Loucy (cell line): ENCODE measurements around the gene ZNF804A.

ENCODE experiments used
- H2AFZ ChIP-seq: fragments of 200-600 bp; sonication (generic); 2 replicates; pipeline ENCODE4 v1.6.0; 2016; ENCODE audit warnings: antibody characterized with exemption, mild to moderate bottlenecking, low read length, moderate library complexity
- H3F3A ChIP-seq: fragments of 200-600 bp; 2 replicates; pipeline ENCODE4 v1.6.0; 2016; ENCODE audit warnings: antibody characterized with exemption, low read depth, mild to moderate bottlenecking
- H3K27me3 ChIP-seq: fragments of 200-600 bp; sonication (generic); 2 replicates; pipeline ENCODE4 v1.6.1; 2014; ENCODE audit warnings: low read length, mild to moderate bottlenecking; ENCODE audit not compliant: insufficient read depth, poor library complexity, severe bottlenecking
- H3K36me3 ChIP-seq: fragments of 200-600 bp; sonication (generic); 2 replicates; pipeline ENCODE4 v1.6.1; 2016; ENCODE audit warnings: low read length; ENCODE audit not compliant: insufficient read depth
- H3K4me1 ChIP-seq: fragments of 200-600 bp; sonication (generic); 2 replicates; pipeline ENCODE4 v1.5.1; 2014; ENCODE audit warnings: low read length, mild to moderate bottlenecking; ENCODE audit not compliant: insufficient read depth, poor library complexity, severe bottlenecking
- H3K4me2 ChIP-seq: fragments of 200-600 bp; sonication (generic); 2 replicates; pipeline ENCODE4 v1.6.0; 2014; ENCODE audit warnings: antibody characterized with exemption, low read length, low read depth, mild to moderate bottlenecking; ENCODE audit not compliant: poor library complexity, severe bottlenecking
- H3K4me3 ChIP-seq: fragments of 200-600 bp; sonication (generic); 2 replicates; pipeline ENCODE4 v1.5.1; 2014; ENCODE audit warnings: low read length, mild to moderate bottlenecking, mixed read lengths; ENCODE audit not compliant: poor library complexity, severe bottlenecking
- H3K79me2 ChIP-seq: fragments of 200-600 bp; sonication (generic); 2 replicates; pipeline ENCODE4 v1.6.1; 2014; ENCODE audit warnings: low read length; ENCODE audit not compliant: insufficient read depth
- H3K9ac ChIP-seq: fragments of 200-600 bp; sonication (generic); 2 replicates; pipeline ENCODE4 v1.6.0; 2014; ENCODE audit warnings: mild to moderate bottlenecking, low read depth, low read length, moderate library complexity; ENCODE audit not compliant: poor library complexity, severe bottlenecking
- H3K9me2 ChIP-seq: fragments of 200-600 bp; sonication (generic); replicated peaks from 2 replicates; pipeline ENCODE4 v1.6.1; 2016; ENCODE audit warnings: low read depth, low read length, mixed read lengths
- H3K9me3 ChIP-seq: fragments of 200-600 bp; sonication (generic); 2 replicates; pipeline ENCODE4 v1.6.1; 2014; ENCODE audit warnings: mild to moderate bottlenecking, antibody characterized with exemption, low read length, low read depth; ENCODE audit not compliant: insufficient read depth
- H4K20me1 ChIP-seq: fragments of 200-600 bp; sonication (generic); 2 replicates; pipeline ENCODE4 v1.6.0; 2014; ENCODE audit warnings: antibody characterized with exemption, low read length, mild to moderate bottlenecking; ENCODE audit not compliant: insufficient read depth, poor library complexity, severe bottlenecking
- CTCF ChIP-seq: fragments of 200-600 bp; sonication (generic); conservative IDR thresholded peaks from 2 replicates; pipeline ENCODE4 v1.5.1; 2014; ENCODE audit warnings: mild to moderate bottlenecking, antibody characterized with exemption, low read length
- EZH2phosphoT487 ChIP-seq: fragments of 200-600 bp; IDR thresholded peaks from 2 replicates; pipeline ENCODE4 v1.6.1; 2018; ENCODE audit warnings: antibody characterized with exemption, mild to moderate bottlenecking, moderate library complexity, borderline replicate concordance

Gene ZNF804A

GRCh38 chr2:184936761-184937160, 338.4 kb downstream of the ZNF804A start:
- no peak overlapping the region for H2AFZ ChIP-seq
- no peaks in the 10 kb centered on the region for H3K36me3 ChIP-seq
- no peak overlapping the region for H3K4me3 ChIP-seq
- no peaks in the 10 kb centered on the region for H3K9me2 ChIP-seq
- no peak overlapping the region for H3K4me2 ChIP-seq
- no peak for TF ChIP-seq EZH2phosphoT487
- no peak for TF ChIP-seq CTCF
- H3F3A ChIP-seq: no peaks in the 10 kb centered on the region
- no peaks in the 10 kb centered on the region for H3K27me3 ChIP-seq
- H4K20me1 ChIP-seq: no peaks in the 10 kb centered on the region
- H3K4me1 ChIP-seq: no peaks in the 10 kb centered on the region
- H3K79me2 ChIP-seq: no peaks in the 10 kb centered on the region
- no peaks in the 10 kb centered on the region for H3K9me3 ChIP-seq
- H3K9ac ChIP-seq: no peak overlapping the region

GRCh38 chr2:184938221-184938985, 340.1 kb downstream of the ZNF804A start:
- H3K4me3 ChIP-seq: no peak overlapping the region
- H2AFZ ChIP-seq: no peak overlapping the region

GRCh38 chr2:184945326-184945725, 347.0 kb downstream of the ZNF804A start:
- no peaks in the 10 kb centered on the region for H3K9me2 ChIP-seq
- no peaks in the 10 kb centered on the region for H3F3A ChIP-seq
- no peak overlapping the region for H3K4me3 ChIP-seq
- no peaks in the 10 kb centered on the region for H3K27me3 ChIP-seq
- no peak overlapping the region for H3K4me2 ChIP-seq
- H4K20me1 ChIP-seq: no peaks in the 10 kb centered on the region
- H3K79me2 ChIP-seq: no peaks in the 10 kb centered on the region
- H3K4me1 ChIP-seq: no peaks in the 10 kb centered on the region
- no peaks in the 10 kb centered on the region for H3K36me3 ChIP-seq
- no peak for TF ChIP-seq CTCF
- TF ChIP-seq EZH2phosphoT487: no peak
- no peak overlapping the region for H2AFZ ChIP-seq
- no peaks in the 10 kb centered on the region for H3K9me3 ChIP-seq
- H3K9ac ChIP-seq: no peak overlapping the region

More at GRCh38 chr2:184938221-184938985, 340.1 kb downstream of the ZNF804A start:
- Histone ChIP-seq H3K9me3 (no peaks in the 10 kb centered on the region), H3K9ac (no peak overlapping the region), H3K4me2 (no peak overlapping the region), H3K9me2 (no peaks in the 10 kb centered on the region), H3K79me2 (no peaks in the 10 kb centered on the region), H3K27me3 (no peaks in the 10 kb centered on the region), H3K4me1 (no peaks in the 10 kb centered on the region), H3K36me3 (no peaks in the 10 kb centered on the region), H4K20me1 (no peaks in the 10 kb centered on the region), H3F3A (no peaks in the 10 kb centered on the region)
- TF ChIP-seq CTCF: no peak
- TF ChIP-seq EZH2phosphoT487: no peak
